SHP77 treated with DMSO at 0.1 percent for 48 hours (cell line): Measurements from ENCODE around the gene ACVR1B.

Experiments
- DNase-seq: peaks from one replicate; lab custom pipeline; 2025; lab: John Stamatoyannopoulos, UW

Gene ACVR1B

DNA sequence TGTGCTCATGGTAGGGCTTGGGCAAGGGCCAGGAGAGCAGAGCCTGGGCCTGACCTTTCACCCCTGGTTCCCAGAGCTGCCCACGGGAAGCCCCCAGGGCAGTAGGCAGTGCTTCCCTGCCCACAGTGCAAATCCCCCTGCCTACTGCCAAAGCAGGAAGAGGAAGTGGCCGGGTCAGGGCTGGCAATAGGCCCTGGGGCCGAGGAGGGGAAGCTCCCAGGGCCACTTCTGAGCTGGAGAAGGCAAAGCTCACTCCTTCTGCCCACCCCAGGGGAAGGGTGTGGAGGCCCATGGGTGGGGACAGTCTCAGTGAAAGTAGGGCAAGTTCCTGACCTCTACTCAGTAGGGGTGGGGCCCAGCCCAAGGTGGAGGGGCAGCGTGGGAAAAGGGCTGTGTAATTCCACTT, 94.3 kb downstream of the ACVR1B start:
- no peak for DNase-seq
